Measurements from ENCODE around the gene CRYZ. TPM values are rescaled to one million over a fixed set of nuclear protein-coding genes. Genes with fewer than 3 reads are reported as not detected.

CRYZ gene
- polyA plus RNA-seq, 1 of the 3 experiments (the other 2 are of a cell fraction) = 57.2 TPM

DNA sequence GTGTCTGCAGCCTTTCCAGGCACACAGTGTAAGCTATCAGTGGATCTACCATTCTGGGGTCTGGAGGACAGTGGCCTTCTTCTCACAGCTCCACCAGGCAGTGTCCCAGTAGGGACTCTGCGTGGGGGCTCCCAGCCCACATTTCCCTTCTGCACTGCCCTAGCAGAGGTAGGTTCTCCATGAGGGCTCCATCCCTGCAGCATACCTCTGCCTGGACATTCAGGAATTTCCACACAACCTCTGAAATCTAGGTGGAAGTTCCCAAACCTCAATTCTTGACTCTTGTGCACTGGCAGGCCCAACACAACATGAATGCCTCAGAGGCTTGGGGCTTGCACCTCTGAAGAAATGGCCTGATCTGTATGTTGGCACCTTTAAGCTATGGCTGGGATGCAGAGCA is 6.8 kb downstream of the CRYZ start:
- Histone ChIP-seq H3K4me3 (ENCODE audit: low read depth in 2 of 2, low read length in 1 of 2) (no peak overlapping the region), H3K27me3 (ENCODE audit: insufficient read depth) (no peaks in the 10 kb centered on the region), H3K9me3 (no peaks in the 10 kb centered on the region; the same call in 1 of the 2 replicates), H3K36me3 (replicated peaks in 1 of 2; ENCODE audit: control insufficient read depth in 1 of 2, insufficient read depth in 2 of 2, low read length in 1 of 2) (peaks cover 41 to 43% of the 10 kb centered on the region in 2 experiments), H2AFZ (ENCODE audit: low read depth) (no peak overlapping the region), H3K9me2 (no peaks in the 10 kb centered on the region), H3K79me2 (ENCODE audit: insufficient read depth) (peaks cover 16% of the 10 kb centered on the region; the same call in 1 of the 2 replicates), H3K4me1 (ENCODE audit: control insufficient read depth in 1 of 2, insufficient read depth in 2 of 2, low read depth in 1 of 2, low read length in 1 of 2) (peaks cover 0 to 8% of the 10 kb centered on the region in 2 experiments), H3F3A (replicated peaks; ENCODE audit: insufficient read depth) (peaks cover 9% of the 10 kb centered on the region), H4K20me1 (ENCODE audit: insufficient read depth) (no peaks in the 10 kb centered on the region), H3K27ac (ENCODE audit: low read depth in 2 of 2, low read length in 1 of 2) (no peak overlapping the region), H3K4me2 (no peak overlapping the region), H3K9ac (no peak overlapping the region)
- TF ChIP-seq EZH2phosphoT487 (IDR thresholded peaks at IDR 0.05; ENCODE audit: borderline replicate concordance, low read depth) = no peak
- TF ChIP-seq, protein P1, sequence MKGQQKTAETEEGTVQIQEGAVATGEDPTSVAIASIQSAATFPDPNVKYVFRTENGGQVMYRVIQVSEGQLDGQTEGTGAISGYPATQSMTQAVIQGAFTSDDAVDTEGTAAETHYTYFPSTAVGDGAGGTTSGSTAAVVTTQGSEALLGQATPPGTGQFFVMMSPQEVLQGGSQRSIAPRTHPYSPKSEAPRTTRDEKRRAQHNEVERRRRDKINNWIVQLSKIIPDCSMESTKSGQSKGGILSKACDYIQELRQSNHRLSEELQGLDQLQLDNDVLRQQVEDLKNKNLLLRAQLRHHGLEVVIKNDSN (IDR thresholded peaks at IDR 0.05; ENCODE audit: borderline replicate concordance, low read depth) = no peak
- TF ChIP-seq, protein P2, sequence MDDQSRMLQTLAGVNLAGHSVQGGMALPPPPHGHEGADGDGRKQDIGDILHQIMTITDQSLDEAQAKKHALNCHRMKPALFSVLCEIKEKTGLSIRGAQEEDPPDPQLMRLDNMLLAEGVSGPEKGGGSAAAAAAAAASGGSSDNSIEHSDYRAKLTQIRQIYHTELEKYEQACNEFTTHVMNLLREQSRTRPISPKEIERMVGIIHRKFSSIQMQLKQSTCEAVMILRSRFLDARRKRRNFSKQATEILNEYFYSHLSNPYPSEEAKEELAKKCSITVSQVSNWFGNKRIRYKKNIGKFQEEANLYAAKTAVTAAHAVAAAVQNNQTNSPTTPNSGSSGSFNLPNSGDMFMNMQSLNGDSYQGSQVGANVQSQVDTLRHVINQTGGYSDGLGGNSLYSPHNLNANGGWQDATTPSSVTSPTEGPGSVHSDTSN (IDR thresholded peaks at IDR 0.05) = no peak
- TF ChIP-seq POLR2AphosphoS5 (IDR thresholded peaks at IDR 0.05; ENCODE audit: low read depth, low read length) = no peak
- TF ChIP-seq SIN3A (IDR thresholded peaks at IDR 0.05; ENCODE audit: borderline replicate concordance, low read depth, low read length) = no peak
- no peak for TF ChIP-seq YY1 (IDR thresholded peaks at IDR 0.05; ENCODE audit: low read depth)
- TF ChIP-seq, protein P3, sequence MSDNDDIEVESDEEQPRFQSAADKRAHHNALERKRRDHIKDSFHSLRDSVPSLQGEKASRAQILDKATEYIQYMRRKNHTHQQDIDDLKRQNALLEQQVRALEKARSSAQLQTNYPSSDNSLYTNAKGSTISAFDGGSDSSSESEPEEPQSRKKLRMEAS (IDR thresholded peaks at IDR 0.05; ENCODE audit: low read depth) = no peak
- TF ChIP-seq FOXM1 (IDR thresholded peaks at IDR 0.05; ENCODE audit: low read depth) = no peak
- no peak for TF ChIP-seq NRF1 (IDR thresholded peaks at IDR 0.05; ENCODE audit: low read depth, low read length)
- no peak for TF ChIP-seq NFIC (IDR thresholded peaks at IDR 0.05; ENCODE audit: borderline replicate concordance)
- TF ChIP-seq, protein P4, sequence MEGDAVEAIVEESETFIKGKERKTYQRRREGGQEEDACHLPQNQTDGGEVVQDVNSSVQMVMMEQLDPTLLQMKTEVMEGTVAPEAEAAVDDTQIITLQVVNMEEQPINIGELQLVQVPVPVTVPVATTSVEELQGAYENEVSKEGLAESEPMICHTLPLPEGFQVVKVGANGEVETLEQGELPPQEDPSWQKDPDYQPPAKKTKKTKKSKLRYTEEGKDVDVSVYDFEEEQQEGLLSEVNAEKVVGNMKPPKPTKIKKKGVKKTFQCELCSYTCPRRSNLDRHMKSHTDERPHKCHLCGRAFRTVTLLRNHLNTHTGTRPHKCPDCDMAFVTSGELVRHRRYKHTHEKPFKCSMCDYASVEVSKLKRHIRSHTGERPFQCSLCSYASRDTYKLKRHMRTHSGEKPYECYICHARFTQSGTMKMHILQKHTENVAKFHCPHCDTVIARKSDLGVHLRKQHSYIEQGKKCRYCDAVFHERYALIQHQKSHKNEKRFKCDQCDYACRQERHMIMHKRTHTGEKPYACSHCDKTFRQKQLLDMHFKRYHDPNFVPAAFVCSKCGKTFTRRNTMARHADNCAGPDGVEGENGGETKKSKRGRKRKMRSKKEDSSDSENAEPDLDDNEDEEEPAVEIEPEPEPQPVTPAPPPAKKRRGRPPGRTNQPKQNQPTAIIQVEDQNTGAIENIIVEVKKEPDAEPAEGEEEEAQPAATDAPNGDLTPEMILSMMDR (IDR thresholded peaks at IDR 0.05) = no peak
- no peak for DNase-seq
- WGBS (ENCODE audit: low lambda C conversion rate) = no CpG with 5 or more reads among the region's 1 CpG
- CTCF ChIA-PET = interaction anchor here (0.6 kb wide), 1 partner anchor 506 kb away, joined by 3 read pairs; no protein-coding TSS in a partner anchor
- POLR2A ChIA-PET = no interaction called here

DNA sequence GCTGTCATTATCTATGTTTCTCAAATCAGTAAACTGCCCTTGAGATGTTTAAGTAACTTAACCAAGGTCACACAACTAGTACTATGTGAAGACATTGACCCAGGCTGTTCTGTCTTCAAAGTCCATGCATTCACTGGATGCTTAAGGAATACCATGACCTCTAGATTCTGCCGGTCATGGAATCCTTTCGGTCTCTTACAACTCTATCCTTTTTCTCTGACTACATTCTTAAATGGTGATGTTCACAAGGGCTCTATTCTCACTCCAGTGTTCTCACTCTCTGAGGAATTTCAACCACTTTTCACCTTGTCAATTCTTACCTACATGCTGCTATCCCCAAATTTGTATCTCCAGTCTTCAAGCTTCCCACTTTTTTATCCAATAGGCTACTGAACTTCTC is 15.2 kb downstream of the CRYZ start:
- CTCF ChIA-PET = no interaction called here
- Histone ChIP-seq H3K36me3 (replicated peaks in 1 of 2; ENCODE audit: control insufficient read depth in 1 of 2, insufficient read depth in 2 of 2, low read length in 1 of 2) (peaks cover 55 to 65% of the 10 kb centered on the region in 2 experiments), H3K4me2 (no peak overlapping the region), H3K79me2 (ENCODE audit: insufficient read depth) (no peaks in the 10 kb centered on the region), H4K20me1 (ENCODE audit: insufficient read depth) (no peaks in the 10 kb centered on the region), H3K9me3 (no peaks in the 10 kb centered on the region), H3K9me2 (no peaks in the 10 kb centered on the region), H3K4me3 (ENCODE audit: low read depth in 2 of 2, low read length in 1 of 2) (no peak overlapping the region), H2AFZ (ENCODE audit: low read depth) (no peak overlapping the region), H3K4me1 (ENCODE audit: control insufficient read depth in 1 of 2, insufficient read depth in 2 of 2, low read depth in 1 of 2, low read length in 1 of 2) (no peaks in the 10 kb centered on the region; a peak in 1 of 4 replicates), H3K27me3 (ENCODE audit: insufficient read depth) (no peaks in the 10 kb centered on the region), H3F3A (replicated peaks; ENCODE audit: insufficient read depth) (peaks cover 3% of the 10 kb centered on the region), H3K27ac (ENCODE audit: low read depth in 2 of 2, low read length in 1 of 2) (no peak overlapping the region), H3K9ac (no peak overlapping the region)
- TF ChIP-seq ELF1 (IDR thresholded peaks at IDR 0.05) = no peak
- POLR2A ChIA-PET = no interaction called here
- no peak for DNase-seq
- WGBS (ENCODE audit: low lambda C conversion rate) = 97% methylated on average over 2 of the region's 2 CpGs
